IMR-90 (cell line): ENCODE data around the gene EHMT1. TPM values are rescaled to one million over a fixed set of nuclear protein-coding genes. Genes with fewer than 3 reads are reported as not detected.

ENCODE experiments used
- ATAC-seq: fragments of 200-7000 bp; cut with Tn5 transposase; 2 replicates; pipeline ENCODE4 v1.9.1; 2020; ENCODE audit warnings: low read depth, mild to moderate bottlenecking, moderate library complexity
- BruUV-seq: library from RNA; stranded (reverse); fragments of 400-500 nt; replicated peaks from 2 replicates; lab custom pipeline; 2021; lab: Mats Ljungman, UMichigan
- CTCF ChIA-PET: fragments of 300-600 bp; formaldehyde crosslinking; extraction: SDS; loops from one replicate; lab custom pipeline; 2021; ENCODE audit warnings: antibody characterized with exemption; lab: Yijun Ruan, JAX
- POLR2A ChIA-PET: fragments of 300-600 bp; sonication (Branson Sonifier 250); formaldehyde crosslinking; loops from one replicate; lab custom pipeline; 2022; ENCODE audit warnings: antibody characterized with exemption; ENCODE audit not compliant: unreplicated experiment; lab: Charles Lee
- DNase-seq: peaks from one replicate; pipeline ENCODE4 v3.0.0; 2013
- H2AFZ ChIP-seq: replicated peaks from 2 replicates; pipeline ENCODE3; 2013; ENCODE audit warnings: low read length, mild to moderate bottlenecking; ENCODE audit not compliant: poor library complexity
- H2AK5ac ChIP-seq: 2 replicates; pipeline ENCODE4 v1.6.1; 2013; ENCODE audit warnings: low read depth, low read length, inconsistent platforms
- H2AK9ac ChIP-seq: replicated peaks from 2 replicates; pipeline ENCODE3; 2013; ENCODE audit warnings: mild to moderate bottlenecking, low read depth, low read length, moderate library complexity; ENCODE audit not compliant: poor library complexity
- H2BK120ac ChIP-seq: 2 replicates; pipeline ENCODE4 v1.6.1; 2013; ENCODE audit warnings: low read depth, low read length, inconsistent platforms
- H2BK15ac ChIP-seq: 3 replicates; pipeline ENCODE4 v1.6.1; 2013; ENCODE audit warnings: low read depth, low read length, inconsistent platforms
- H2BK20ac ChIP-seq: 2 replicates; pipeline ENCODE4 v1.6.1; 2013; ENCODE audit warnings: low read depth, mild to moderate bottlenecking, inconsistent platforms, low read length, moderate library complexity
- H2BK5ac ChIP-seq: 2 replicates; pipeline ENCODE4 v1.6.1; 2013; ENCODE audit warnings: mild to moderate bottlenecking, low read depth, low read length, inconsistent platforms; ENCODE audit not compliant: poor library complexity, severe bottlenecking
- H3K14ac ChIP-seq: replicated peaks from 2 replicates; pipeline ENCODE4 v1.6.1; 2013; ENCODE audit warnings: low read depth, low read length, inconsistent platforms
- H3K18ac ChIP-seq: 2 replicates; pipeline ENCODE4 v1.6.1; 2013; ENCODE audit warnings: low read depth, low read length, control low read depth
- H3K23ac ChIP-seq: 2 replicates; pipeline ENCODE4 v1.6.1; 2013; ENCODE audit warnings: low read depth, low read length, inconsistent platforms
- H3K27ac ChIP-seq: 2 replicates; pipeline ENCODE4 v1.5.1; 2013; ENCODE audit warnings: mild to moderate bottlenecking, control low read depth, low read length; ENCODE audit not compliant: insufficient read depth
- H3K27me3 ChIP-seq: 2 replicates; pipeline ENCODE4 v1.6.1; 2013; ENCODE audit warnings: low read length; ENCODE audit not compliant: control insufficient read depth, insufficient read depth
- H3K36me3 ChIP-seq: 2 replicates; pipeline ENCODE4 v1.6.1; 2013; ENCODE audit warnings: low read length, mixed read lengths; ENCODE audit not compliant: control insufficient read depth, insufficient read depth
- H3K4ac ChIP-seq: 2 replicates; pipeline ENCODE4 v1.6.1; 2013; ENCODE audit warnings: low read depth, low read length, inconsistent platforms
- H3K4me1 ChIP-seq: 2 replicates; pipeline ENCODE4 v1.6.1; 2013; ENCODE audit warnings: low read length, mixed read lengths; ENCODE audit not compliant: control insufficient read depth, insufficient read depth
- H3K4me2 ChIP-seq: 2 replicates; pipeline ENCODE4 v1.6.1; 2013; ENCODE audit warnings: low read depth, mild to moderate bottlenecking, control low read depth, low read length, moderate library complexity
- H3K4me3 ChIP-seq: 2 replicates; pipeline ENCODE4 v1.5.1; 2013; ENCODE audit warnings: low read depth, mild to moderate bottlenecking, control low read depth, low read length, moderate library complexity; ENCODE audit not compliant: insufficient read depth
- H3K56ac ChIP-seq: 2 replicates; pipeline ENCODE4 v1.6.1; 2013; ENCODE audit warnings: low read length, inconsistent platforms; ENCODE audit not compliant: insufficient read depth; ENCODE audit errors: extremely low read depth
- H3K79me1 ChIP-seq, 2 experiments: 2 replicates each; pipeline ENCODE4 v1.6.1; 2013; ENCODE audit warnings: low read length in 2 of 2, inconsistent platforms in 1 of 2, low read depth in 1 of 2
- H3K9ac ChIP-seq: 2 replicates; pipeline ENCODE4 v1.6.1; 2013; ENCODE audit warnings: low read depth, low read length, control low read depth
- H3K9me1 ChIP-seq: 2 replicates; pipeline ENCODE4 v1.6.1; 2013; ENCODE audit warnings: low read length, inconsistent platforms; ENCODE audit not compliant: insufficient read depth
- H3K9me3 ChIP-seq: 2 replicates; pipeline ENCODE4 v1.6.1; 2013; ENCODE audit warnings: low read length; ENCODE audit not compliant: control insufficient read depth, insufficient read depth
- H4K20me1 ChIP-seq: 2 replicates; pipeline ENCODE4 v1.6.1; 2013; ENCODE audit warnings: low read length, inconsistent platforms; ENCODE audit not compliant: insufficient read depth
- H4K5ac ChIP-seq: 2 replicates; pipeline ENCODE4 v1.6.1; 2013; ENCODE audit warnings: mild to moderate bottlenecking, low read depth, low read length, control low read depth
- H4K8ac ChIP-seq, 2 experiments: 2 replicates each; pipeline ENCODE4 v1.6.1; 2013; ENCODE audit warnings: low read depth in 2 of 2, low read length in 2 of 2, control low read depth in 1 of 2, inconsistent platforms in 1 of 2
- H4K91ac ChIP-seq: 2 replicates; pipeline ENCODE4 v1.6.1; 2013; ENCODE audit warnings: low read depth, low read length, inconsistent platforms; ENCODE audit not compliant: insufficient read depth
- MAFK ChIP-seq: IDR thresholded peaks from 2 replicates; pipeline ENCODE4 v1.6.1; 2012; ENCODE audit warnings: low read depth, low read length, improper control_type of control experiment
- MAZ ChIP-seq: IDR thresholded peaks from 2 replicates; pipeline ENCODE4 v1.6.1; 2012; ENCODE audit warnings: low read depth, mild to moderate bottlenecking, low read length, improper control_type of control experiment, moderate library complexity, borderline replicate concordance
- MXI1 ChIP-seq: IDR thresholded peaks from 2 replicates; pipeline ENCODE4 v1.6.1; 2012; ENCODE audit warnings: low read depth, mild to moderate bottlenecking, low read length, moderate library complexity, borderline replicate concordance
- NFE2L2 ChIP-seq: fragments of 150-350 bp; IDR thresholded peaks from 2 replicates; pipeline ENCODE4 v1.6.1; 2016; ENCODE audit warnings: low read depth, mild to moderate bottlenecking, low read length
- POLR2A ChIP-seq: IDR thresholded peaks from 2 replicates; pipeline ENCODE4 v1.6.1; 2012; ENCODE audit warnings: mild to moderate bottlenecking, low read depth, low read length
- WGBS, 2 experiments: methylation state at CpG; one replicate each; pipeline versions ENCODE4 v1.1.5 to v1.1.7; 2013; ENCODE audit warnings: missing lambda C conversion rate in 2 of 2; ENCODE audit not compliant: insufficient read length in 1 of 2; ENCODE audit errors: extremely low coverage in 2 of 2; 5-methylcytosine and 5-hydroxymethylcytosine counted together
- dilution Hi-C: fragments of 300-500 bp; cut with HindIII; formaldehyde crosslinking; loops from one replicate; pipeline ENCODE4 v1.14.3; 2018; ENCODE audit warnings: low sequenced_read_pairs; ENCODE audit not compliant: unreplicated experiment
- in situ Hi-C: fragments of 300-500 bp; cut with MboI; formaldehyde crosslinking; loops from 3 replicates; pipeline ENCODE4 v1.14.3; 2019; ENCODE audit warnings: low sequenced_read_pairs, inconsistent platforms, mixed read lengths
- intact Hi-C: fragments of 100-400 bp; cut with micrococcal nuclease; formaldehyde crosslinking; loops from 2 replicates; pipeline ENCODE4 v1.10.0; 2022
- polyA plus RNA-seq, 3 experiments: library from polyadenylated mRNA; depleted of rRNA; stranded (reverse); fragments of >200 nt; gene quantifications; 2 replicates each; pipeline ENCODE4 v1.2.3, GENCODE V29; 2012; ENCODE audit warnings: low replicate concordance in 1 of 3
- total RNA-seq: library from RNA; depleted of rRNA; stranded (reverse); fragments of >200 nt; gene quantifications from 2 replicates; pipeline ENCODE4 v1.2.3, GENCODE V29; 2012

EHMT1 gene
- total and polyA plus RNA-seq, 2 of the 4 experiments (the other 2 are of a cell fraction), result 32.8 to 35.1 TPM

DNA sequence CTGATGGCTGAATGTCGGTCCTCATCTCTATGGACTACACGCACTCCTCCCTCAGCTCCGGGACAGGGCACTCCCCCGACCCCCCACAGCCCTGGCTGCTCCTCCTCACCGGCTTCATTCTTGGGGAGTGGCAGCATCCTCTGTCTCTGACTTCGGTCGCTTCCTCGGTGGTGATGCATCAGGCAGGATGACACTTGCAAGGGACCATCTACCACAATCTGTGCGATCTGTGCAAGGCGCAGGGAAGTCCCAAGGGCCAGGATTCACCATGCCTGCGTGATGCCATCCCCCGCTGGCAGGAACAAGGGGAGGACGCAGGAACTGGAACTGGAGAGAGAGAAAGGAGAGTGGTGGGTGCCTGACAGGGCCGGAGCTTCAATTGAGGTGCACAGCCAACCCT is 256.5 kb downstream of the EHMT1 start:
- Histone ChIP-seq H4K5ac (no peak overlapping the region), H2BK15ac (no peak overlapping the region), H3K9me1 (no peaks in the 10 kb centered on the region), H3K56ac (no peak overlapping the region), H3K23ac (no peak overlapping the region), H4K8ac (no peak overlapping the region), H2BK5ac (no peak overlapping the region), H2AFZ (no peak overlapping the region), H2AK9ac (no peak overlapping the region), H3K4ac (no peak overlapping the region), H3K18ac (no peak overlapping the region), H3K36me3 (no peaks in the 10 kb centered on the region), H3K79me1 (no peaks in the 10 kb centered on the region), H3K27me3 (no peaks in the 10 kb centered on the region; the same call in 1 of the 2 replicates), H2AK5ac (no peak overlapping the region), H3K27ac (no peak overlapping the region), H3K4me3 (no peak overlapping the region), H4K91ac (no peak overlapping the region), H3K4me2 (no peak overlapping the region), H3K4me1 (no peaks in the 10 kb centered on the region), H3K9me3 (peaks cover 14% of the 10 kb centered on the region), H2BK120ac (no peak overlapping the region), H3K14ac (no peak overlapping the region), H2BK20ac (no peak overlapping the region), H3K9ac (no peak overlapping the region), H4K20me1 (no peaks in the 10 kb centered on the region)
- intact Hi-C loops (no loop called here), in situ Hi-C loops (no loop called here), dilution Hi-C loops (no loop called here)
- CTCF ChIA-PET, result no interaction called here
- ATAC-seq (no peak), DNase-seq (no peak)
- no peak for TF ChIP-seq POLR2A
- no peak for TF ChIP-seq NFE2L2
- no peak for TF ChIP-seq MAZ
- no peak for TF ChIP-seq MXI1
- TF ChIP-seq MAFK, result no peak
- POLR2A ChIA-PET, result no interaction called here
- 73% methylated on average over 14 of the region's 14 CpGs; no CpG with 5 or more reads in 1 of the 2 experiments for WGBS, 2 experiments
- no TSS peak for BruUV-seq
